GM12801 (cell line): ENCODE measurements around the gene GRK2.

ENCODE experiments used
- CTCF ChIP-seq: IDR thresholded peaks from one replicate; pipeline ENCODE4 v1.5.1; 2011; ENCODE audit warnings: control low read depth; ENCODE audit not compliant: insufficient read length; ENCODE audit errors: extremely low read depth

GRK2 gene

GRCh38 chr11:67276781-67277230 lies 10.5 kb downstream of the GRK2 start:
- TF ChIP-seq CTCF: no peak

- no peak for TF ChIP-seq CTCF
Observed at GRCh38 chr11:67277231-67277961, 11.1 kb downstream of the GRK2 start.

- no peak for TF ChIP-seq CTCF
Observed at GRCh38 chr11:67278135-67278938, 12.1 kb downstream of the GRK2 start.

GRCh38 chr11:67278939-67279588 lies 12.8 kb downstream of the GRK2 start:
- TF ChIP-seq CTCF: no peak

- TF ChIP-seq CTCF: no peak
Observed at GRCh38 chr11:67279589-67280340, 13.5 kb downstream of the GRK2 start.

GRCh38 chr11:67280341-67280787 lies 14.1 kb downstream of the GRK2 start:
- TF ChIP-seq CTCF: no peak
